Measurements from ENCODE around the gene OR2T3. TPM values are rescaled to one million over a fixed set of nuclear protein-coding genes. Genes with fewer than 3 reads are reported as not detected.
"Not testable (repeated sequence)": the region's sequence is repeated elsewhere in the genome, so short reads cannot be mapped to it uniquely, and the experiment has no call there.

The OR2T3 gene
- total and polyA plus RNA-seq, 3 experiments from 2014 or later, result not detected

GRCh38 chr1:248439283-248439682, 33.9 kb upstream of the OR2T3 start:
- H3K36me3 ChIP-seq (ENCODE audit: insufficient read depth, low read length); H3K9me3 Mint-ChIP-seq; H3K4me3 ChIP-seq (ENCODE audit: low read length); H3K27ac ChIP-seq (ENCODE audit: low read depth, low read length); H3K4me3 Mint-ChIP-seq; DNase-seq; H3K27ac Mint-ChIP-seq; H3K27me3 Mint-ChIP-seq; CTCF ChIA-PET; POLR2A ChIA-PET; H3K4me1 Mint-ChIP-seq; H3K9me3 ChIP-seq (ENCODE audit: low read length); H3K27me3 ChIP-seq (ENCODE audit: insufficient read depth, low read length, poor library complexity, severe bottlenecking); H3K4me1 ChIP-seq (ENCODE audit: insufficient read depth, low read length); H3K36me3 Mint-ChIP-seq: not testable (repeated sequence)

- H3K27ac Mint-ChIP-seq; H3K4me1 Mint-ChIP-seq; H3K36me3 ChIP-seq (ENCODE audit: insufficient read depth, low read length); H3K27ac ChIP-seq (ENCODE audit: low read depth, low read length); DNase-seq; H3K4me3 Mint-ChIP-seq; H3K27me3 ChIP-seq (ENCODE audit: insufficient read depth, low read length, poor library complexity, severe bottlenecking); H3K36me3 Mint-ChIP-seq; H3K4me1 ChIP-seq (ENCODE audit: insufficient read depth, low read length); CTCF ChIA-PET; H3K4me3 ChIP-seq (ENCODE audit: low read length); H3K9me3 ChIP-seq (ENCODE audit: low read length); H3K9me3 Mint-ChIP-seq; POLR2A ChIA-PET: not testable (repeated sequence)
- H3K27me3 Mint-ChIP-seq, result peaks cover 0 to 11% of the 10 kb centered on the region in 2 donors
Measured at GRCh38 chr1:248442500-248443277, 30.5 kb upstream of the OR2T3 start.

GRCh38 chr1:248444603-248445002, 28.5 kb upstream of the OR2T3 start:
- H3K4me3 Mint-ChIP-seq, result not testable (repeated sequence)

GRCh38 chr1:248445399-248445798, 27.8 kb upstream of the OR2T3 start, which contains the start of gene OR2T2:
Gene OR2T2, plus strand, starts transcription at chr1:248445637. Its CDS starts 7,161 bp downstream, at chr1:248452798.
- H3K27ac Mint-ChIP-seq, result peak within 1 kb of the TSS in 1 of 8 donors; percentile 88
- CTCF ChIA-PET; H3K4me1 ChIP-seq (ENCODE audit: insufficient read depth, low read length); H3K4me1 Mint-ChIP-seq; H3K36me3 Mint-ChIP-seq; DNase-seq; H3K27ac ChIP-seq (ENCODE audit: low read depth, low read length); H3K4me3 Mint-ChIP-seq; POLR2A ChIA-PET; H3K4me3 ChIP-seq (ENCODE audit: low read length); H3K9me3 ChIP-seq (ENCODE audit: low read length); H3K27me3 ChIP-seq (ENCODE audit: insufficient read depth, low read length, poor library complexity, severe bottlenecking); H3K36me3 ChIP-seq (ENCODE audit: insufficient read depth, low read length); H3K9me3 Mint-ChIP-seq: not testable (repeated sequence)
- peaks cover 0 to 11% of the 10 kb centered on the region in 2 donors for H3K27me3 Mint-ChIP-seq

More at GRCh38 chr1:248444603-248445002, 28.5 kb upstream of the OR2T3 start:
- H3K36me3 ChIP-seq (ENCODE audit: insufficient read depth, low read length); CTCF ChIA-PET; H3K4me1 ChIP-seq (ENCODE audit: insufficient read depth, low read length); H3K4me1 Mint-ChIP-seq; H3K27ac Mint-ChIP-seq; H3K9me3 ChIP-seq (ENCODE audit: low read length); POLR2A ChIA-PET; H3K9me3 Mint-ChIP-seq; H3K27ac ChIP-seq (ENCODE audit: low read depth, low read length); H3K4me3 ChIP-seq (ENCODE audit: low read length); H3K27me3 ChIP-seq (ENCODE audit: insufficient read depth, low read length, poor library complexity, severe bottlenecking); DNase-seq; H3K36me3 Mint-ChIP-seq: not testable (repeated sequence)
- peaks cover 0 to 11% of the 10 kb centered on the region in 2 donors for H3K27me3 Mint-ChIP-seq

- H3K4me3 Mint-ChIP-seq; H3K27ac ChIP-seq (ENCODE audit: low read depth, low read length): not testable (repeated sequence)
Measured at GRCh38 chr1:248448409-248449074, 24.6 kb upstream of the OR2T3 start.

GRCh38 chr1:248449821-248450465, 23.2 kb upstream of the OR2T3 start:
- H3K27me3 Mint-ChIP-seq; H3K4me3 Mint-ChIP-seq; H3K36me3 ChIP-seq (ENCODE audit: insufficient read depth, low read length); DNase-seq; H3K27ac ChIP-seq (ENCODE audit: low read depth, low read length); H3K36me3 Mint-ChIP-seq; H3K4me3 ChIP-seq (ENCODE audit: low read length); H3K4me1 Mint-ChIP-seq; H3K9me3 ChIP-seq (ENCODE audit: low read length); H3K27ac Mint-ChIP-seq; CTCF ChIA-PET; H3K27me3 ChIP-seq (ENCODE audit: insufficient read depth, low read length, poor library complexity, severe bottlenecking); POLR2A ChIA-PET; H3K4me1 ChIP-seq (ENCODE audit: insufficient read depth, low read length); H3K9me3 Mint-ChIP-seq: not testable (repeated sequence)

More at GRCh38 chr1:248448409-248449074, 24.6 kb upstream of the OR2T3 start:
- H3K9me3 Mint-ChIP-seq; H3K36me3 ChIP-seq (ENCODE audit: insufficient read depth, low read length); H3K36me3 Mint-ChIP-seq; POLR2A ChIA-PET; H3K9me3 ChIP-seq (ENCODE audit: low read length); H3K4me3 ChIP-seq (ENCODE audit: low read length); H3K4me1 ChIP-seq (ENCODE audit: insufficient read depth, low read length); H3K27ac Mint-ChIP-seq; H3K27me3 ChIP-seq (ENCODE audit: insufficient read depth, low read length, poor library complexity, severe bottlenecking); H3K4me1 Mint-ChIP-seq; H3K27me3 Mint-ChIP-seq; CTCF ChIA-PET; DNase-seq: not testable (repeated sequence)

GRCh38 chr1:248450466-248451145, 22.5 kb upstream of the OR2T3 start:
- H3K9me3 ChIP-seq (ENCODE audit: low read length); H3K4me3 Mint-ChIP-seq; H3K4me1 Mint-ChIP-seq; H3K36me3 Mint-ChIP-seq; H3K27ac ChIP-seq (ENCODE audit: low read depth, low read length); H3K27ac Mint-ChIP-seq; H3K4me3 ChIP-seq (ENCODE audit: low read length); H3K4me1 ChIP-seq (ENCODE audit: insufficient read depth, low read length); H3K36me3 ChIP-seq (ENCODE audit: insufficient read depth, low read length); DNase-seq; H3K27me3 Mint-ChIP-seq; CTCF ChIA-PET; POLR2A ChIA-PET; H3K9me3 Mint-ChIP-seq; H3K27me3 ChIP-seq (ENCODE audit: insufficient read depth, low read length, poor library complexity, severe bottlenecking): not testable (repeated sequence)

GRCh38 chr1:248453619-248454018, 19.5 kb upstream of the OR2T3 start:
- H3K27me3 Mint-ChIP-seq; H3K9me3 ChIP-seq (ENCODE audit: low read length); H3K27me3 ChIP-seq (ENCODE audit: insufficient read depth, low read length, poor library complexity, severe bottlenecking); DNase-seq; H3K36me3 ChIP-seq (ENCODE audit: insufficient read depth, low read length); H3K4me3 ChIP-seq (ENCODE audit: low read length); H3K9me3 Mint-ChIP-seq; POLR2A ChIA-PET; H3K4me1 ChIP-seq (ENCODE audit: insufficient read depth, low read length); H3K27ac ChIP-seq (ENCODE audit: low read depth, low read length); CTCF ChIA-PET; H3K27ac Mint-ChIP-seq; H3K4me3 Mint-ChIP-seq; H3K36me3 Mint-ChIP-seq; H3K4me1 Mint-ChIP-seq: not testable (repeated sequence)

Data from CD8-positive, alpha-beta memory T cell (primary cell).